RCC 7860 (cell line): Measurements from ENCODE around the gene DR1.
"Not testable (repeated sequence)": the region's sequence is repeated elsewhere in the genome, so short reads cannot be mapped to it uniquely, and the experiment has no call there.

Source experiments
- DNase-seq: peaks from one replicate; pipeline ENCODE4 v3.0.0-alpha.2; 2015; ENCODE audit warnings: low spot score
- FAIRE-seq: peaks from 2 replicates; lab custom pipeline; 2012; peaks lifted over from hg19 to GRCh38; lab: Jason Lieb, UNC

The DR1 gene

DNA sequence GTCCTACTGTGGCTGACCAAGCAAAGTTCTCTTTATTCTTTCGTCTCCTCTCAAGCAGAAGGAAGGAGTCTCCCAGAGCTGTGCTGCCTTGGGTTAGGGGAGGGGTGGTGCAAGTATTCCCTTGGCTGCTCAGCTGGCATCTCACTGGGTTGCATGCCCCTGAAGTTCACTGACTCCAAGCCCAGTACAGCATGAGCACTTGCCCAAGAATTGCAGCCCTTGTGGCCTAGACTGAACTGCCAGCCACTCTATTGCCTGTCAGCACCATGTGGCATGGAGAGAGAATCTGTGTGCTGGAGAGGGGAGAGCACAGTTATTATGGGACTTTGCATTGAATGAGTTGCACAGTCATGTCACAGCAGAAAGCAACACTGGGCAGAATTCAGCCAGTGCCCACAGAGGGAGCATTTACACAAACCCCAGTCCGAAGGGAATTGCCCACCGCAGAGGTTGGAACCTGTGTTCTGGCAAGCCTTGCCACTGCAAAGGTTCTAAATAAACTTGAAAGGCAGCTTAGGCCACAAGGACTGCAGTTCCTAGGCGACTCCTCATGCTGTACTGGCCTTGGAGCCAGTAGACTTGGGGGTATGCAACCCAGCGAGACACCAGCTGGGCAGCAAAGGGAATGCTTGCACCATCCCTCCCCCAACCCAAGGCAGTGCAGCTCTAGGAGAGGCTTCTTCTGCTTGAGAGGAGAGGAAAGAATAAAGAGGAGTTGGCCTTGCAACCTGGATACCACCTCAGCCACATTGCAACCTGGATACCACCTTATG lies 28.8 kb downstream of the DR1 start:
- no peak for FAIRE-seq

DNA sequence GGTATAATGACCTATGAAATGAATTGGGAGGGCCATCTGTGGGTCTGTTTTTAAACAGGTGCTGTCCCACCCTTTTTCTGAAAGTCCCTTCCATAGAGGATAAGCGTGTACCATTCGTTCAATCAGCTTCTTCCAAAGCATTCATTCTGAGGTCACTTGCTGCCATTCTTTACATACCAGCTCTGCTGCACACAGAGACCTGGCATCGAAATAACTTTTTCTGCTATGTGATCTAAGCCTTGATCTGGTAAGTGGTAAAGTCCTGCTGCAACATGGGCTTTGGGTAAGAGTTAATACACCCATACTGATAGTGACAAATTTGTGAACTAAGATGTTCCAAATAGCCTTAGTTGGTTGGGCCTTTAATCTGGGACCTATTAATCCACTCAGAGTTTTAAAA lies 38.9 kb downstream of the DR1 start:
- FAIRE-seq (no peak), DNase-seq (no peak)

More for the DNA sequence above, 28.8 kb downstream of the DR1 start:
- no peak for DNase-seq

DNA sequence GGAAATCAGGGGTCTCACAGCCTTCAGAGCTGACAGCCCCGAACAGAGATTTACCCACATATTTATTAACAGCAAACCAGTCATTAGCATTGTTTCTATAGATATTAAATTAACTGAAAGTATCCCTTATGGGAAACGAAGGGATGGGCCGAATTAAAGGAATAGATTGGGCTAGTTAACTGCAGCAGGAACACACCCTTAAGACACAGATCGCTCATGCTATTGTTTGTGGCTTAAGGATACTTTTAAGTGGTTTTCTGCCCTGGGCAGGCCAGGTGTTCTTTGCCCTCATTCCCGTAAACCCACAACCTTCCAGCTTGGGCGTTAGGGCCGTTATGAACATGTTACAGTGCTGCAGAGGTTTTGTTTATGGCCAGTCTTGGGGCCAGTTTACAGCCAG lies 40.6 kb downstream of the DR1 start:
- not testable (repeated sequence) for FAIRE-seq, DNase-seq

DNA sequence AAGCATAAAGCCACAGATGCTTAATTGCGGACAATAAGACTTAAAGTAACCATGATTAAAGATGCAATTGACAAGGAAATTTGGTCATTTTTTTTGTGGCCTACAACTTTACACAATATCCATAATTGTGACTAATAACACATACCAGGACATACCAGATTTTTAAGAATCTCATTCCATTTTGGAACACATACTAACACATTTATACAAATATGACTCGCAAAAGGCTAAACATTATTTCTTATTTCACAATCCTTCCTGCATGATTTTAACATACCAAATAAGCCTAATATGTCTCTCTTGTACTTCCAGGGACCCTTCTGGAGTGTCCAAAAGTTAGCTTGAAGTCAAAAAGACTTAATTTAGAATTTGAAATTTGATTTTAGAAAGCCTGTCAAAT lies 48.8 kb downstream of the DR1 start:
- no peak for FAIRE-seq
- no peak for DNase-seq

DNA sequence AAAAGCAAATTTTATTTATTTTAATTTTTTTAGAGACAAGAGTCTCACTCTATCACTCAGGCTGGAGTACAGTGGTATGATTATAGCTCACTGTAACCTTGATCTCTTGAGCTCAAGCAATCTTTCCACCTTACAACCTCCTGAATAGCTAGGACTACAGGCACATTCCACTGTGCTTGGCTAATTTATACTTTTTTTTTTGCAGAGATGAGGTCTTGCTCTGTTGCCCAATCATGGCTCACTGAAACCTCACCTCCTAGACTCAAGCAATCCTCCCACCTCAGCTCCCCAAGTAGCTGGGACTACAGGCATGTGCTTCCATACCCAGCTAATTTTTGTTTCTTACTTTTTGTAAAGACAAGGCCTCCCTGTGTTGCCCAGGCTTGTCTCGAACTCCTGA lies 49.5 kb downstream of the DR1 start:
- DNase-seq: no peak
- FAIRE-seq: no peak

DNA sequence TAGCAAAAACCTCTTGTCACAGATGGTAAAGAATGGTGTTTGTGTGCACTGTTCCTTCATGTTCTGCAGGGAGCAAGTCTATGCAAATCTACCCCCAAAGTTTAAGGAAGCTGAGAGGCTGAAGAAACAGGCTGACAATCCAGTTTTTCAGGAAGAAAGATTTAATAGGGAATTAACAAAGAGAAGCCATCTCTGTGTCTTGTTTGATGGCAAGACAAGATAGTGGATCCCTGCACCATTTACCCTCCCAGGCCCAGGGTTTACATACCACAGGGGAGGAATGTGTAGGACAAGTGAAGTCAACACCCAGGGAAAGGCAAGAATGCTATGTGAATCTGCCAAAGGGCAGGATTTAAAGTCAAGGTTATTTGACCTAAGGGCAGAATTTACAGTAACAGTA lies 54.1 kb downstream of the DR1 start:
- DNase-seq (no peak), FAIRE-seq (no peak)

DNA sequence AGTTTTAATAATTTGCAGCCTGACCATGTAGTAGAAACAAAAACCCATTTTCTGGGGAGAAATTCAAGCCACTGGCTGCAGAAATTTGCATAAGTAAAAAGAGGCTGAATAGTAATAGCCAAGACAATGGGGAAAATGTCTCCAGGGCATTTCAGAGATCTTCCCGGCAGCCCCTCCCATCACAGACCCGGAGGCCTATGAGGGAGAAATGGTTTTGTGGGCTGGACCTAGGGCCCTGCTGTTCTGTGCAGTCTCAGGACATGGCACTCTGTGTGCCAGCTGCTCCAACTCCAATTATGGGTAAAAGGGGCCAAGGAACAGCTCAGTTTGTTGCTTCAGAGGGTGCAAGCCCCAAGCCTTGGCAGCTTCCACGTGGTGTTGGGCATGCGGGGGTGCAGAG lies 62.5 kb downstream of the DR1 start:
- DNase-seq (no peak), FAIRE-seq (no peak)

DNA sequence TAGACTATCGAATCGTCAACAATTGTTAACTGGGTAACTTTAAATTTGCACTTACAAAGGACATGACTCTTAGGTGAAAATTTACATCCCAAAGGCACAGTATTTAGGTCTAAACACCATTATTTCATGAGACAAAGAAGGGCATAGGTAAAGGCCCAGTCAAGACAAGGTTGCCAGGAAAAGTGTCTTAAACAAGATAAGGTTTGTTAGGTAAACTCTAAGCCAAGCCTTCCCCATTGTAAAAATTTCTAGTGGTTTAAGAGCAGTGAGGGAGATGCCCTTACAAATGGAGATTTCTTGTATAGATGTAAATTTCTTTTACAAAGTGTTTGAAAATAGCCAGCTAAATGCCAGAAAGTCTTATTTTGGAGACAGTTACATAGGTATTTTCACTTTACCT lies 65.3 kb downstream of the DR1 start:
- DNase-seq (no peak), FAIRE-seq (no peak)

DNA sequence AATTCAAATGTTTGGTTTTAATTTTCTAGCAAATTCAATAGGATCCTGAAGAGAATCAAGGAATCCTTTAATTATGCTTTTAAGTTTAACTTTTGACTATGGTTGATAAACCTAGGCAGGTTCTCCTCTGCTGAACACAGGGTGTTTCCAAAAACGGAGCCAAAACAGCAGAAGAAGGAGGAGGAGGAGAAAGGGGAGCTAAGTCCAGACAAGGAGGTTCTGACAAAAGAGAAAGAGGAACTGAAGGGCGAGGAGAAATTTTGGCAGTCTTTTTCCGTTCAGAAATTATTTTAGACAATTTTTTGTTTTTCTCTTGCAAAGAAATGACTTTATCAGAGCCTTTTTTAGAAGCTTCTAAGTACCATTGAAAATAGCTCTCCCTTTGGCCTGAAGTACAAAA lies 69.0 kb downstream of the DR1 start:
- FAIRE-seq (no peak), DNase-seq (no peak)

DNA sequence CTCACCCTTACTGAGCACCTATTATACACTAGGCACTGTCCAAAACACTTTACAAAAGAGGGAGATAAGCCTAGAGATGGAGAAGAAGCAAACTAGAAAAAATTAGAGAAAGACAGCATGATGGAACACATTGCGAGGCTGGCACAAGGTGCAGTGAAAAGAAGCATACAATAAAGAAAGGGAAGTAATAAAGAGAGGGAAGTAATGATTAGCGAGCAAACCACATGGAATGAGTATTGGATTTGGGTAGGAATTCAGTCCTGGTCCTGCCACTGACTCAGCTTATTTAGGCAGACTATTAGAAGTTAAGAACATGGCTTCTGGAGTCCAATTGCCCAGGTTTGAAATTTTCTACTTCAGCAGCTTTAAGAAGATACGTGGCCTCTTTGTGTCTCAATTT lies 69.6 kb downstream of the DR1 start:
- no peak for FAIRE-seq
- DNase-seq: no peak

DNA sequence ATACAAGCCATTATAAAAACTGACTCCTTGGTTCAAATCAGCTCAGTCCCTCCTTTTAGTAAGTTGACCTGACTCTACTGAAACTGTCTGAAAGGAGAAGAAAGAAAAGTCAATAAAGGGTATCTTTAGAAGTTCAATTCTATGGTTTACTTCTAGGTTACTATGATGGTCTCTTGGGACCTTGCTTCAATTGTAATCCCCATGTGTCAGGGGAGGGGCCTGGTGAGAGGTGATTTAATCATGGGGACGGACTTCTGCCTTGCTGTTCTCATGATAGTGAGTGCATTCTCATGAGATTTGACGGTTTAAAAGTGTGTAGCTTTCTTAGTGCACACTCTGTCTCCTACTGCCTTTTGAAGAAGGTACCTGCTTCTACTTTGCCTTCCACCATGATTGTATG lies 70.5 kb downstream of the DR1 start:
- no peak for FAIRE-seq

More for the DNA sequence above, 70.5 kb downstream of the DR1 start:
- DNase-seq: no peak
